Activated T-cell treated with anti-CD3 and anti-CD28 coated beads for 24 hours (primary cell): ENCODE measurements around the gene NANP.
"Not testable (repeated sequence)": the region's sequence is repeated elsewhere in the genome, so short reads cannot be mapped to it uniquely, and the experiment has no call there.

Experiments used
- DNase-seq: peaks from one replicate; pipeline ENCODE4 v3.0.0-alpha.2; 2020; ENCODE audit warnings: low read depth

Gene NANP

GRCh38 chr20:25606094-25606695, 17.6 kb downstream of the NANP start:
- DNase-seq = no peak

GRCh38 chr20:25605148-25605547, 18.7 kb downstream of the NANP start:
- no peak for DNase-seq

- DNase-seq = no peak
Observed at GRCh38 chr20:25604611-25605010, 19.2 kb downstream of the NANP start.

- not testable (repeated sequence) for DNase-seq
Observed at GRCh38 chr20:25602914-25603309, 20.9 kb downstream of the NANP start.

- not testable (repeated sequence) for DNase-seq
Observed at GRCh38 chr20:25602191-25602913, 21.5 kb downstream of the NANP start.

- DNase-seq = no peak
Observed at GRCh38 chr20:25601659-25602058, 22.2 kb downstream of the NANP start.

- no peak for DNase-seq
Observed at GRCh38 chr20:25600632-25601031, 23.2 kb downstream of the NANP start.

- no peak for DNase-seq
Observed at GRCh38 chr20:25592135-25592852, 31.5 kb downstream of the NANP start.

- DNase-seq = not testable (repeated sequence)
Observed at GRCh38 chr20:25590778-25591177, 33.0 kb downstream of the NANP start.

GRCh38 chr20:25588491-25588890, 35.3 kb downstream of the NANP start:
- no peak for DNase-seq

- DNase-seq = no peak
Observed at GRCh38 chr20:25587536-25587935, 36.3 kb downstream of the NANP start.

GRCh38 chr20:25586877-25587276, 36.9 kb downstream of the NANP start:
- DNase-seq = no peak

- peak; percentile 23 for DNase-seq
Observed at GRCh38 chr20:25584905-25585704, 38.7 kb downstream of the NANP start, which contains the start of gene NINL. NINL (minus strand) TSS chr20:25585531; CDS start chr20:25526587, 58,944 bp downstream.

GRCh38 chr20:25583607-25584006, 40.2 kb downstream of the NANP start:
- DNase-seq = not testable (repeated sequence)

- DNase-seq = no peak
Observed at GRCh38 chr20:25580711-25581110, 43.1 kb downstream of the NANP start.

- no peak for DNase-seq
Observed at GRCh38 chr20:25579081-25579770, 44.6 kb downstream of the NANP start.

GRCh38 chr20:25576783-25577530, 46.9 kb downstream of the NANP start:
- no peak for DNase-seq

- no peak for DNase-seq
Observed at GRCh38 chr20:25574411-25574810, 49.4 kb downstream of the NANP start.

- DNase-seq = no peak
Observed at GRCh38 chr20:25573288-25574251, 50.2 kb downstream of the NANP start.

- DNase-seq = no peak
Observed at GRCh38 chr20:25571817-25572216, 52.0 kb downstream of the NANP start.
